GM23248 (cell line): Measurements from ENCODE around the gene PEAK1.

Experiments
- EZH2 ChIP-seq: fragments of 200-600 bp; sonication (generic); IDR thresholded peaks from 2 replicates; pipeline ENCODE4 v1.6.1; 2018; ENCODE audit warnings: antibody characterized with exemption, mild to moderate bottlenecking; ENCODE audit not compliant: insufficient read depth, poor library complexity, severe bottlenecking
- EZH2phosphoT487 ChIP-seq: fragments of 200-600 bp; sonication (generic); IDR thresholded peaks from 2 replicates; pipeline ENCODE4 v1.6.1; 2018; ENCODE audit warnings: antibody characterized with exemption, moderate library complexity, mild to moderate bottlenecking, low read depth; ENCODE audit not compliant: insufficient read depth

GRCh38 chr15:77347197-77347596, 72.7 kb downstream of the PEAK1 start:
- TF ChIP-seq EZH2phosphoT487 (no peak), EZH2 (no peak)
